HepG2 (cell line): ENCODE data around the gene TBXAS1. TPM values are rescaled to one million over a fixed set of nuclear protein-coding genes. Genes with fewer than 3 reads are reported as not detected.

Source experiments
- ATAC-seq: fragments of 200-7000 bp; cut with Tn5 transposase; 3 replicates; pipeline ENCODE4 v1.9.1; 2020; ENCODE audit warnings: mild to moderate bottlenecking, moderate library complexity
- BruUV-seq: library from RNA; stranded (reverse); fragments of 400-500 nt; replicated peaks from 2 replicates; lab custom pipeline; 2021; lab: Mats Ljungman, UMichigan
- CTCF ChIA-PET: fragments of 300-600 bp; formaldehyde crosslinking; extraction: SDS; loops from one replicate; lab custom pipeline; 2021; ENCODE audit warnings: low total read pairs, inconsistent platforms, low intra/inter-chr PET ratio; lab: Yijun Ruan, JAX
- POLR2A ChIA-PET: fragments of 350-600 bp; sonication (Branson Sonifier 250); formaldehyde crosslinking; loops from one replicate; lab custom pipeline; 2020; ENCODE audit warnings: antibody characterized with exemption, inconsistent platforms; lab: Yijun Ruan, JAX
- DNase-seq: peaks from one replicate; pipeline ENCODE4 v3.0.0-alpha.2; 2015; ENCODE audit warnings: low spot score
- FAIRE-seq: peaks from 3 replicates; lab custom pipeline; 2011; peaks lifted over from hg19 to GRCh38; lab: Jason Lieb, UNC
- H2AFZ ChIP-seq: one replicate; pipeline ENCODE4 v1.6.1; 2011; ENCODE audit warnings: low read length, inconsistent platforms
- H3K27ac ChIP-seq: fragments of 300-600 bp; 3 replicates; pipeline ENCODE4 v1.8.0; 2011; ENCODE audit warnings: mixed run types, mild to moderate bottlenecking, mixed read lengths, low read length, inconsistent platforms; ENCODE audit not compliant: insufficient read depth; ENCODE audit errors: extremely low read length
- H3K27me3 ChIP-seq, 2 experiments: fragments of 200-600 bp in 1 of 2; 2 replicates in 1 of 2; 3 replicates in 1 of 2; pipeline versions ENCODE4 v1.6.0 to v1.8.0; 2011; ENCODE audit warnings: low read length in 2 of 2, mild to moderate bottlenecking in 2 of 2, moderate library complexity in 2 of 2, inconsistent platforms in 1 of 2; ENCODE audit not compliant: insufficient read depth in 2 of 2, control insufficient read depth in 1 of 2
- H3K36me3 ChIP-seq, 2 experiments: fragments of 200-600 bp in 1 of 2; replicated peaks in 1 of 2; 2 replicates in 1 of 2; 3 replicates in 1 of 2; pipeline versions ENCODE4 v1.5.1 to v1.8.0; 2011; ENCODE audit warnings: low read length in 2 of 2, inconsistent platforms in 1 of 2; ENCODE audit not compliant: insufficient read depth in 2 of 2, control insufficient read depth in 1 of 2
- H3K4me1 ChIP-seq: 2 replicates; pipeline ENCODE4 v1.5.1; 2012; ENCODE audit warnings: low read length, inconsistent platforms; ENCODE audit not compliant: insufficient read depth
- H3K4me2 ChIP-seq: 2 replicates; pipeline ENCODE4 v1.6.0; 2011; ENCODE audit warnings: low read depth, low read length, inconsistent platforms
- H3K4me3 ChIP-seq, 3 experiments: fragments of 200-600 bp in 1 of 3; sonication (generic), shearing (Covaris generic) in 1 of 3; replicated peaks in 1 of 3; 2 replicates each; pipeline ENCODE4 v1.5.1; 2011 to 2016; ENCODE audit warnings: low read length in 3 of 3, inconsistent platforms in 2 of 3, low read depth in 2 of 3, mild to moderate bottlenecking in 2 of 3, control low read depth in 1 of 3, mixed read lengths in 1 of 3; ENCODE audit not compliant: insufficient read depth in 1 of 3
- H3K79me2 ChIP-seq: one replicate; pipeline ENCODE4 v1.6.1; 2011; ENCODE audit warnings: low read length, inconsistent platforms; ENCODE audit not compliant: insufficient read depth
- H3K9ac ChIP-seq: 2 replicates; pipeline ENCODE4 v1.6.0; 2011; ENCODE audit warnings: mild to moderate bottlenecking, low read depth, low read length, inconsistent platforms; ENCODE audit not compliant: insufficient read depth
- H3K9me3 ChIP-seq: 2 replicates; pipeline ENCODE4 v1.5.1; 2012; ENCODE audit warnings: mild to moderate bottlenecking, low read length
- H4K20me1 ChIP-seq: 2 replicates; pipeline ENCODE4 v1.6.0; 2011; ENCODE audit warnings: inconsistent platforms, mild to moderate bottlenecking, low read length, moderate library complexity; ENCODE audit not compliant: insufficient read depth
- EZH2 ChIP-seq: conservative IDR thresholded peaks from 2 replicates; pipeline ENCODE4 v1.6.1; 2012; ENCODE audit warnings: mild to moderate bottlenecking, low read depth, low read length, moderate library complexity
- FOSL2 ChIP-seq: sonication (generic); formaldehyde crosslinking; IDR thresholded peaks from 2 replicates; pipeline ENCODE4 v1.4.0; 2020; ENCODE audit warnings: missing genetic modification reagents
- FOXP1 ChIP-seq, 2 experiments: fragments of 450-650 bp in 1 of 2; IDR thresholded peaks; 2 replicates each; pipeline ENCODE4 v1.6.1; 2017 to 2018; ENCODE audit warnings: antibody characterized with exemption in 1 of 2
- HMG20B ChIP-seq: conservative IDR thresholded peaks from 2 replicates; pipeline ENCODE4 v1.6.1; 2016; ENCODE audit warnings: missing genetic modification reagents, missing compliant biosample characterization
- HNF4A ChIP-seq: sonication (generic); formaldehyde crosslinking; IDR thresholded peaks from 2 replicates; pipeline ENCODE4 v1.4.0; 2020; ENCODE audit warnings: missing genetic modification reagents
- HNRNPH1 ChIP-seq: fragments of 200-400 bp; formaldehyde crosslinking; optimal IDR thresholded peaks from 2 replicates; pipeline ENCODE3; 2017; ENCODE audit warnings: mild to moderate bottlenecking, low read depth, low read length
- ISX ChIP-seq: sonication (generic); formaldehyde crosslinking; conservative IDR thresholded peaks from 2 replicates; pipeline ENCODE4 v1.5.0; 2020; ENCODE audit warnings: missing genetic modification reagents
- MBNL3 ChIP-seq: fragments of 250-450 bp; sonication (Bioruptor Pico); conservative IDR thresholded peaks from 2 replicates; pipeline ENCODE4 v1.8.0; 2022; ENCODE audit warnings: mild to moderate bottlenecking, inconsistent platforms
- SALL2 ChIP-seq: sonication (generic); formaldehyde crosslinking; IDR thresholded peaks from 2 replicates; pipeline ENCODE4 v1.8.1; 2023; ENCODE audit warnings: mild to moderate bottlenecking, missing genetic modification reagents, inconsistent platforms
- THAP9 ChIP-seq: sonication (generic); formaldehyde crosslinking; IDR thresholded peaks from 2 replicates; pipeline ENCODE4; 2020; ENCODE audit warnings: missing genetic modification reagents, mild to moderate bottlenecking, borderline replicate concordance
- TMF1 ChIP-seq: sonication (generic); formaldehyde crosslinking; IDR thresholded peaks from 2 replicates; pipeline ENCODE4 v1.8.1; 2022; ENCODE audit warnings: low read depth, missing genetic modification reagents
- ZNF605 ChIP-seq: sonication (generic); formaldehyde crosslinking; IDR thresholded peaks from 2 replicates; pipeline ENCODE4 v1.8.0; 2022; ENCODE audit warnings: mild to moderate bottlenecking, missing genetic modification reagents
- ZSCAN21 ChIP-seq: sonication (generic); formaldehyde crosslinking; IDR thresholded peaks from 2 replicates; pipeline ENCODE4 v1.8.0; 2022; ENCODE audit warnings: mild to moderate bottlenecking, missing genetic modification reagents, moderate library complexity, borderline replicate concordance
- WGBS: methylation state at CpG from one replicate; pipeline ENCODE4 v1.1.6; 2017; ENCODE audit warnings: low lambda C conversion rate; 5-methylcytosine and 5-hydroxymethylcytosine counted together
- in situ Hi-C: cut with HindIII; loops from 2 replicates; pipeline ENCODE4 v1.10.0; 2017; ENCODE audit warnings: low pct_unique_long_range_greater_than_20kb; ENCODE audit not compliant: extremely low pct_ligation_motif_present
- intact Hi-C: fragments of 100-400 bp; cut with micrococcal nuclease; formaldehyde crosslinking; loops from one replicate; pipeline ENCODE4 v1.10.0; 2022; ENCODE audit not compliant: unreplicated experiment
- polyA plus RNA-seq, 8 experiments: library from polyadenylated mRNA; depleted of rRNA in 3 of 8; stranded (reverse) in 7 of 8; unstranded in 1 of 8; fragments of >200 nt; fragmentation: Illumina TruSeq in 4 of 8; extraction: Trizol in 4 of 8; gene quantifications; 2 replicates each; pipeline versions ENCODE4 v1.2.1 to v1.2.3, GENCODE V29; 2011 to 2016; ENCODE audit warnings: low read depth in 4 of 8, missing spikeins in 1 of 8, mixed read lengths in 1 of 8; ENCODE audit not compliant: insufficient read depth in 1 of 8
- total RNA-seq, 5 experiments: library from RNA; depleted of rRNA; stranded (reverse); fragments of >200 nt; fragmentation: Illumina TruSeq; extraction: Trizol; gene quantifications; 2 replicates each; pipeline ENCODE4 v1.2.3, GENCODE V29; 2016; ENCODE audit warnings: low read depth in 1 of 5
- TF ChIP-seq, protein P1 (sequence below): sonication (generic); formaldehyde crosslinking; conservative IDR thresholded peaks from 2 replicates; pipeline ENCODE4 v1.8.1; 2023; ENCODE audit warnings: missing genetic modification reagents

Gene TBXAS1
- total and polyA plus RNA-seq, 2 of the 13 experiments (the other 11 are each of a cell fraction or from before 2014, with no cell fraction given) = 4.0 to 4.9 TPM

GRCh38 chr7:139916717-139917395, 87.8 kb downstream of the TBXAS1 start:
- no peak overlapping the region for H3K9ac ChIP-seq
- ATAC-seq = no peak
- no peak overlapping the region for H3K4me3 ChIP-seq
- H4K20me1 ChIP-seq = no peaks in the 10 kb centered on the region
- H3K9me3 ChIP-seq = no peaks in the 10 kb centered on the region
- no peak overlapping the region for H3K4me2 ChIP-seq
- no peaks in the 10 kb centered on the region for H3K27me3 ChIP-seq
- no peaks in the 10 kb centered on the region for H3K36me3 ChIP-seq
- no peak overlapping the region for H2AFZ ChIP-seq
- H3K4me1 ChIP-seq = no peaks in the 10 kb centered on the region
- no peaks in the 10 kb centered on the region for H3K79me2 ChIP-seq
- no peak for FAIRE-seq
- CTCF ChIA-PET = no interaction called here
- POLR2A ChIA-PET = no interaction called here
- in situ Hi-C loops (no loop called here), intact Hi-C loops (no loop called here)
- no TSS peak for BruUV-seq
- TF ChIP-seq THAP9 = no peak
- TF ChIP-seq HNF4A (CRISPR knock-in tag) = no peak
- no peak for TF ChIP-seq EZH2
- 89% methylated on average over 10 of the region's 10 CpGs for WGBS
- H3K27ac ChIP-seq = no peak overlapping the region
- no peak for DNase-seq

DNA sequence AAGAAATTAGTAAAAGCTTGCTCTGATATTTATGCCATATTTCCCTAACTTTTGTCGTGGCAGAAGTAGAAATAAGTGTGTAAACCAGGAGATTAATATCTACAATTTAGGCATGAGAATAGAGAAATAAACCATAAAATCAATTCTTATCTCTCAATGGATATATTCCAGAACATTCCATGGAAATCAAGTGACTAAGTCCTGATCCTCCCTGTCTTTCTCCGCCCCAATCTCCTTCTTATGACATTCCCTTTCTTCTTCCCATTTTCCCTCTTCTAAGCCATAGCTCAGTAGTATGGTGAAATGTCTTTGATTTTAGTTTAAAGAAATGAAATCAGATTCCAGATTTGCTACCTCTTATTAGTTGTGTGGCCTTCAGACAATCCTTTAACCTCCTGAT, 88.8 kb downstream of the TBXAS1 start:
- Histone ChIP-seq H3K36me3 (no peaks in the 10 kb centered on the region), H2AFZ (no peak overlapping the region), H3K27ac (no peak overlapping the region), H3K79me2 (no peaks in the 10 kb centered on the region), H3K27me3 (no peaks in the 10 kb centered on the region), H4K20me1 (no peaks in the 10 kb centered on the region), H3K4me2 (no peak overlapping the region), H3K9ac (no peak overlapping the region), H3K4me3 (no peak overlapping the region), H3K4me1 (no peaks in the 10 kb centered on the region), H3K9me3 (no peaks in the 10 kb centered on the region)
- FAIRE-seq (no peak), DNase-seq (no peak), ATAC-seq (no peak)
- CTCF ChIA-PET = no interaction called here
- intact Hi-C loops = no loop called here
- in situ Hi-C loops = no loop called here
- BruUV-seq = no TSS peak
- POLR2A ChIA-PET = no interaction called here
- 81% methylated on average over 2 of the region's 2 CpGs for WGBS
- TF ChIP-seq, protein P1, sequence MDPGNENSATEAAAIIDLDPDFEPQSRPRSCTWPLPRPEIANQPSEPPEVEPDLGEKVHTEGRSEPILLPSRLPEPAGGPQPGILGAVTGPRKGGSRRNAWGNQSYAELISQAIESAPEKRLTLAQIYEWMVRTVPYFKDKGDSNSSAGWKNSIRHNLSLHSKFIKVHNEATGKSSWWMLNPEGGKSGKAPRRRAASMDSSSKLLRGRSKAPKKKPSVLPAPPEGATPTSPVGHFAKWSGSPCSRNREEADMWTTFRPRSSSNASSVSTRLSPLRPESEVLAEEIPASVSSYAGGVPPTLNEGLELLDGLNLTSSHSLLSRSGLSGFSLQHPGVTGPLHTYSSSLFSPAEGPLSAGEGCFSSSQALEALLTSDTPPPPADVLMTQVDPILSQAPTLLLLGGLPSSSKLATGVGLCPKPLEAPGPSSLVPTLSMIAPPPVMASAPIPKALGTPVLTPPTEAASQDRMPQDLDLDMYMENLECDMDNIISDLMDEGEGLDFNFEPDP = no peak
- TF ChIP-seq ISX (CRISPR knock-in tag) = no peak
- TF ChIP-seq HNRNPH1 = no peak
- TF ChIP-seq FOXP1 (IDR thresholded peaks at IDR 0.05) = no peak
- TF ChIP-seq FOXP1 (CRISPR knock-in tag; IDR thresholded peaks at IDR 0.05) = no peak
- no peak for TF ChIP-seq SALL2 (CRISPR knock-in tag)
- TF ChIP-seq MBNL3 (CRISPR knock-in tag) = no peak
- TF ChIP-seq FOSL2 (CRISPR knock-in tag) = no peak
- no peak for TF ChIP-seq HMG20B (CRISPR knock-in tag)
- TF ChIP-seq ZNF605 (CRISPR knock-in tag) = no peak
- TF ChIP-seq ZSCAN21 = no peak
- no peak for TF ChIP-seq TMF1 (CRISPR knock-in tag)
